HK-2 (cell line): ENCODE measurements around the gene TAF11L2.
"Not testable (repeated sequence)": the region's sequence is repeated elsewhere in the genome, so short reads cannot be mapped to it uniquely, and the experiment has no call there.

Experiments
- DNase-seq: peaks from one replicate; pipeline ENCODE4 v3.0.0-alpha.2; 2018; ENCODE audit not compliant: unreplicated experiment

The TAF11L2 gene

DNA sequence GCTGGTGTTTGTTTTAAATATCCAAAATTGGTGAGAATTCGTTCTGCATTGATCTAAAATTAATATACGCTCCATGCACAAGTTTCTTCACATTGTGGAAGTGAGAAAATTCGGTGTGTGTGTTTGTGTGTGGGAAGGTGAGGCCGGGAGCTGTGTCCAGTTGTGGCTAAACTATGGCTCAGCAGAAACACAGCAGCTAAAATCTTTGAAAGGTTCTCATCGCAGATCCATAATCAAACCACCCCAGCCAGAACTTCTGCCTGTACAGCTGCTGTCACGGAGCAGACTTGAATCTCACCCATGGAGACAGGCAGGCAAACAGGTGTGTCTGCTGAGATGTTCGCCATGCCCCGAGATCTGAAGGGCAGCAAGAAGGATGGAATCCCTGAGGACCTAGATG is at the start of gene TAF11L2:
Gene TAF11L2 (plus strand): TSS at position 301 of the 400 bp plus-strand sequence.
- not testable (repeated sequence) for DNase-seq

DNA sequence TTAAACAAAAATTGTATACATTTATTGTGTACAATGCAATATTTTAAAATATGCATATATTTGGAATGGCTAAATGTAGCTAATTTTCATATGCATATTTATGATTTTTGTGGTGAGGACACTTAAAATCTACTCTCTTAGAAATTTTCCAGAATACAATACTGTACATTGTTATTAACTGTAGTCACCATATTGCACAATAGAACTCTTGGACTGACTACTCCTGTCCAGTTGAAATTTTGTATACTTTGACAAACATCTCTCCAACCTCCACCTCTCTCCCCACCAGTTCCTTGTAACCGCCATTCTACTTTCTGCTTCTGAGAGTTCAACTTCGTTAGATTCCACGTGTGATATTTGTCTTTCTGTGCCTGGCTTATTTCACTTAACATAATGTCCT is 49.2 kb upstream of the TAF11L2 start:
- no peak for DNase-seq

DNA sequence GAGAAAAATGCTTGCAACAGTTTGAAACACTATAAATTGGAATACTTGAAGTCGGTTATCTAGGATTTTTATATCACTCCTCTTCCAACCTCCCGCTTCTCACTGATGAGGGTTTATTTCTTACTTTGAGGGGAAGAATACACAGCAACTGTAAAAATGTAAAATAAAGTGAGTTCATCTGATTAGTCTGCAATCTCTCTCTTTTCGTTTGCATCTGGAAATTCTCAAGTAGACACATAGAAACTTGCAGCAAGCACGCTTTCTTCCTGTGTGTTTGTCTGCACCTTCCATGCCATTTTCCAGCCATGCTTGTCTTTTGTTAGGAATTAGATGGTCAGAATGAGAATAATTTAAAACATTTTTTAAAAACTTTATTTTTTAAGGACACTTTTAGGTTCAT is 45.1 kb upstream of the TAF11L2 start:
- DNase-seq: no peak

DNA sequence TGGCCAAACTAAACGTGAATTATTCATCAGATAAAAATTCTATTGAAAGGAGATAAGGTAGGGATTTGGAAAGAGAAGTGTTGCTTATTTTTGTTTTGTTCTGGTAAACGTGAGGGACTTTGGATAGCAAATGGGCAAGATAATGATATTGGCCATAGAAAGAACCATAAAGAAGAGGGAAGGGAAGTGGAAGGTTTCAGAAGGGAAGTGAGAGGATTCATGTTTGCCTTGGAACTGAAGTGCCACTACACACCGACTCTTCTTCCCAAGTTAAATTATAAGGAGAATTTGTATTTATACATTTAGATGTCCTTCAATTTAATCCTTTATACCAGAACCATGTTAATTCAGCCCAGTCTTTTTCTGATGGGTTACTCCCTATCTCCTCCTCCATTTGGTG is 42.1 kb upstream of the TAF11L2 start:
- DNase-seq: no peak

DNA sequence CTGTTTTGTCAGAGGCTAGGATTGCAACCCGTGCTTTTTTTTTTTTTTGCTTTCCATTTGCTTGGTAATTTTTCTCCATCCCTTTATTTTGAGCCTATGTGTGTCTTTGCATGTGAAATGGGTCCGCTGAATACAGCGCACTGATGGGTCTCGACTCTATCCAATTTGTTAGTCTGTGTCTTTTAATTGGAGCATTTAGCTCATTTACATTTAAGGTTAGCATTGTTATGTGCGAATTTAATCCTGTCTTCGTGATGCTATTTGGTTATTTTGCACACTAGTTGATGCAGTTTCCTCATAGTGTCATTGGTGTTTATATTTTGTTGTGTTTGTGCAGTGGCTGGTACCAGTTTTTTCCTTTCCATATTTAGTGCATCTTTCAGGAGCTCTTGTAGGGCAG is 36.2 kb upstream of the TAF11L2 start:
- DNase-seq: no peak

DNA sequence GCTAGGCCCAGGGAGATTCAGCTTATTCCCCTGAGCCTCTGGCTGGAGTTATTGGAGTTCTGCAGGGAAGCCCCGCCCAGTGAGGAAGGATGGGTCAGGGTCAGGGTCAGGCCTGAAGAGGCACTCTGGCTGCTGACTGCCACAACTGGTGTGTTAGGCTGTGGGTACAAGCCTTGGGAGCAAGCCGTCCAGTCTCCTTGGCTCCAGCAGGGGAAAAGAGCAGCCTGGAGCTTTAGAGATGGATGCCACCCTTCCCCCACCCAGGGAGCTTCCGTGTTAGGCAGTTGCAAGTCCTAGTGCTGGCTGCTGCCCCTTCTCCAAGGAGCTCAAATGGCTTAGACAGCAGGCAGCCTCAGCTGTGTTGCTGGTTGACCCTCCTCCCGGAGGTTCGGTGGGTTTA is 34.4 kb upstream of the TAF11L2 start:
- DNase-seq: no peak

DNA sequence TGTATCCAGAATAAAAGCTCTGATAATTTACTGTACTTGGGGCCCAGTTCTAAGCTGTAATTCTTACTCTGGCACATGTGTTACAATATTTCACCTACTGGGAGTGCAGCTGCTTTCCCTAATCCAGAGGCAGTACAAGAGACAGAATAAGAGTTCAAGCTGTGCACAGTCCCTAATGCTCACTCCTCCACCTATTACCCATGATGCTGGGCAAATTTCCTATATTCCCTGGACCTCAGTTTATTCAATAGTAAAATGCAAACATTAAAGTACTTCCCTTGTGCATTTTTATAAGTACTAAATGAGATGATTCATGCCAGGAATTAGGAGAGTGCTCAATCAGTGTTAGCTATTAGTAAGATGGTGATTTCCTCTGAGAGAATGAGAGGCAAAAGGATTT is 28.0 kb upstream of the TAF11L2 start:
- DNase-seq: no peak

DNA sequence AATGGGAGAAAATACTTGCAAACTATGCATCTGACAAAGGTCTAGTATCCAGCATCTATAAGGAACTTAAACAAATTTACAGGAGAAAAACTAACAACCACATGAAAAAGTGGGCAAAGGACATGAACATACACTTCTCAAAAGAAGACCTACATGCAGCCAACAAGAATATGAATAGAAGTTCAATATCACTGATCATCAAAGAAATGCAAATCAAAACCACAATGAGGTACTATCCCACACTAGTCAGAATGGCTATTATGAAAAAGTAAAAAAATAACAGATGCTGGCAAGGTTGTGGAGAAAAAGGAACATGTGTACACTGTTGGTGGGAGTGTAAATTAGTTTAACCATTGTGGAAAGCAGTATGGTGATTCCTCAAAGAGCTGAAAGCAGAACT is 23.0 kb upstream of the TAF11L2 start:
- DNase-seq: not testable (repeated sequence)

DNA sequence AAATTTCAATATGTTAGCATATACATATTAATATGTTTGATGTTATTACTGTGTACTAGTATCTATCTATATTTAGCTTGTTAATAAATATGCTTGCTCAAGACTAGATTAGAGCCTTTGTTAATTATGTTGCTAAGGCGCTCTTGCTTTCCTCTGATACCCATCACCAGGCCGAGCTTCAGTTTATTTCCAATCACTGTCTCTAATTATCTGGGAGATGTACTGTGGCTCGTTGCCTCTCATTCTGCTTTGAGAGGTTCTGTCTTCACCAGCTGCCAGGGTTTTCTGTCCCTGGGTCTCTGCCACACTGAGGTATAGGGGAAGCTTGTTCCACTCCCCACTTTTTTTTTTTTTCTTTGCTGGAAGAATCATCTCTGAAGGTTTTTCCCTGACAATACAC is 21.0 kb upstream of the TAF11L2 start:
- no peak for DNase-seq

DNA sequence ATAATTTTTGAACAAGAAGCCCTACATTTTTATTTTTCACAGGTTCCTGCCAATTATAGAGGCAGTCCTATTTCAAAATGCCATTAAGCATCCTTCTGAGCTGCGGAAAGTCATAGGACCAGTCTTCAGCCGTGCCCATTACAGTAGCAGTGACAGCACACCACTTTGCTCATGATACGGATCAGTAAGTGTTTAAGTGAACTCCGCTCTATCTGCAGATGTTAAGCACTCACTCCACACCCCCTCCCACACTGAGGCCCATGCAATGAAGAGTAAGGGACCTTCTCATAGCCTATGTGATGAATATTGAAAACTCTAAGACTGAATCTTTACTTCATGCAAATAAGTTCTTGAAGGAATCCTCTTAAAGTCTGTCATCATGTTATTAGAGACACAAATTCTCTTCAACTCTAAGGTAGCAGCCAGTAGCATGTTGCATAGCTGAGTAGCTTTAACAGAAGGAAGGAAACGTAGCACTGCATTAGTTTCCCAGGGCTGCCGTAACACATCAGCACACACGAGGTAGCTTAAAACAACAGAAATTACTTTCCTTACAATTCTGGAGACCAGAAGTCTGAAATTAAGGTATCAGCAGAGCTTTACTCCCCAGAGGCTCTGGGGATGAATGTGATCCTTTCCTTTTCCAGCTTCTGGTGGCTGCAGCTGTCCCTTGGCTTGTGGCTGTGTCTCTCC is 20.3 kb upstream of the TAF11L2 start:
- no peak for DNase-seq

DNA sequence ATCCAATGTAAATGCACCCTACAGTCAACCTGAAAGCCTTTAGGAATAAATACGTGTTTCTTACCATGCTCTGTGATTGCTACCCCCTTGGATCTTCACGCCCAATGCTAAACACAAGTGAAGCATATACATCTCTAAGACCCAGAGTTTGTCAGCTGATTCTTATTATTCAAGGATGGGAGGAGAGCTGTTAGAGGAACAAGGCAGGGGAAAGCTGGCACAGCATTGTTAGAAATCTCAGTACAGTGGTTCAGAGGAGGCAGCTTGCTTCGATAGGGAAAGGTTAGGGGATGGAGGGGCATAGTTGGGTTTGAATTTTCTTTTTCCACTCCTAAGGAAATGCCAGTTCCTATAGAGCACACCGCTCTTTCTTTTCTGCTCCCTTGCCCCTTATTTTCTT is 16.7 kb upstream of the TAF11L2 start:
- DNase-seq: no peak

DNA sequence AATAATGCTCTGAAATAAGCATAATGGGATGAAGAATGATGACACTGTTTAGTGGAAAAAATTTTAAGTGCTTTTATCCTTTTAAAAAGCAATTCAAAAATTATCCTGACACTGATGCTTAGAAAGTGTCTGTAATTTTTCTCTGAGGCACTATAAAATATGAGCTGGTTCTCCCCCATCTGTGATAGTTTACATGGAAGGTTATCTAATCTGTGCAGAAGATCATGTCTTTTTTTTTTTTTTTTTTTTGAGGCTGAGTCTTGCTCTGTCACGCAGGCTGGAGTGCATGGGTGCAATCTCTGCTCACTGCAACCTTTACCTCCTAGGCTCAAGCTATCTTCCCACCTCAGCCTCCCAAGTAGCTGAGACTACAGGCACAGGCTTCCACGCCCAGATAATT is 15.2 kb upstream of the TAF11L2 start:
- no peak for DNase-seq

DNA sequence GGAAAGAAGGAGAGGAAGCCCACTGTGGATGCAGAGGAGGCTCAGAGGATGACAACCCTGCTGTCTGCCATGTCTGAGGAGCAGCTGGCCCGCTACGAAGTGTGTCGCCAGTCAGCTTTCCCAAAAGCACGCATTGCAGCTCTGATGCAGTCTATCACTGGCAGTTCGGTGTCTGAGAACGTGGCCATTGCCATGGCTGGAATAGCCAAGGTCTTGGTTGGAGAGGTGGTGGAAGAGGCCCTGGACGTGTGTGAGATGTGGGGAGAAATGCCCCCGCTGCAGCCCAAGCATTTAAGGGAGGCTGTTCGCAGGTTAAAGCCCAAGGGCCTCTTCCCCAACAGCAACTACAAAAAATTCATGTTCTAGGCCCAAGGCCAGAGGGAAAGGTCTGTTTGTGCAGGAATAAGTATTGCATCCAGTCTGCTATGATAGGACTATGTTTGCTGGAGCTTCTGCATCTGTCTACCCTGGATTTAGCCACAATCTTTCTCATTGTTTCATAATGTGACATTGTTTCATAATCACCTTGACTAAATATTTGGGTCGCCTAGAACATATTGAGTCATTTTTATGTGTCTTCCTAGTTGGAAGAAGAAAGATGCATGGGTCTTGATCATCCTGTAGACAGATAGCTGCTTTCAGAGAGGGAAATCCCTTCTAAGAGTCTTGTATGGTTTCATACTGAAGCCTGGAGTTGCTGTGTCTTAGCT is 11.4 kb upstream of the TAF11L2 start:
- not testable (repeated sequence) for DNase-seq

DNA sequence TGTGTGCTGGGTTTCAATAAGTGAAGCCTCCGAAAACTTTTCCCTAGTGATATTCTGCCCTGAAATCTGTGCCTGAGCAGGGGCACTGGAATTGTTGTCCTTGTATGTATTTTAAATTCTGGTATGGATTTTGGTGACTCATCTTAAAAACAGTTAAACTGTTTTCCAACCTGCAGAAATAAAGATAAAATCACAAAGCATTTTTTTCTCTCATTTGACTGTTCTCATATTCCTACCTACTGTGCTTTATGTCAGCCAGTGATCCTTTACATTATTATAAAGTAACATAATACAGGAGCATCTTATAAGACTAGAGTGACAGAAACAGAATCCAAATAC is 10.9 kb upstream of the TAF11L2 start:
- no peak for DNase-seq

DNA sequence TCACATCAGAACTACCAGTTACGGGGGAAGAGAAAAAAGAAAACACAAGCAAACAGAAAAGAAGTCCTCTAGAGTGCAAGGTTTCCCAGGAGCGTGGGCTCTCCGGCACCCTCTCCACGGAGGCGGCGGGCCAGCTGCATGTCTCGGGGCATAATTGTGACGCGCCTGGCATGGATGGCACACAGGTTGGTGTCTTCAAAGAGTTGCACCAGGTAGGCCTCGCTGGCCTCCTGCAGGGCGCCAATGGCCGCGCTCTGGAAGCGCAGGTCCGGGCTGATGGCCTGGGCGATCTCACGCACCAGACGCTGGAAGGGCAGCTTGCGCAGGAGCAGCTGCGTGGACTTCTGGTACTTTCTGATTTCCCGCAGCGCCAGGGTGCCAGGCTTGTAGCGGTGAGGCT is 6.8 kb upstream of the TAF11L2 start:
- DNase-seq: not testable (repeated sequence)

DNA sequence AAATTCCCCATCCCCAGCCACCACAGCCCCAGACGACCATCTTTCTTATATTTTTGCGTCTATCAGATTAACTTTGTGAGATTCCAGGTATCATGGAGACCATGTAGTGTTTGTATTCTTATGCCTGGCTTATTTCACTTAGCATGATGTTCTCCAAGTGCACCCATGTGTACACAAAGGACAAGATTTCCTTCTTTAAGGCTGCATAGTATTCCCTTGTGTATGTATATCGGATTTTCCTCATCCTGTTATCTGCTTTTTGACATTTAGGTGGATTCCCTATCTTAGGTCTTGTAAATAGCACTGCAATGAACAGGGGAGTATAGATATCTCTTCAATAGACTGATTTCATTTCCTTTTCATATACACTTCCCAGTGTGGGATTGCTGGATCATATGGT is 5.3 kb upstream of the TAF11L2 start:
- DNase-seq: no peak

DNA sequence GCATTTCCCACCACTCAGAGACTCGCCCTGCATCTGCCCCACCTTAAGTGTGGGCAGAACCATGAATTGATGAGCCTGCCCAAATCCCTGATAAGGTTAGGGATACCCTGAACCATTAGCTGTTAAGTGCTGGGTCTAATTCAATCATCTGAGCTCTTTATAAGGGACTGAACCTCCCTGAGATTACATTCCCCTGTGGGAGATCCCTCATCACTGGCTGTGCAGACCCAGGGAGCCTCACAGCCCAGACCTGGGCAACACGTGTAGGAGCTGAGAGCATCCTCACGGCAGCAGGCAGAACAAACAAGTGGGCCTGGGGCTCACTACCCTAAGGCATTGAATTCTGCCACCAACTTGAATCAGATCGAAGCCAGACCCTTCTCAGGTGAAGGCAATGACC is 585 bp upstream of the TAF11L2 start:
- no peak for DNase-seq

DNA sequence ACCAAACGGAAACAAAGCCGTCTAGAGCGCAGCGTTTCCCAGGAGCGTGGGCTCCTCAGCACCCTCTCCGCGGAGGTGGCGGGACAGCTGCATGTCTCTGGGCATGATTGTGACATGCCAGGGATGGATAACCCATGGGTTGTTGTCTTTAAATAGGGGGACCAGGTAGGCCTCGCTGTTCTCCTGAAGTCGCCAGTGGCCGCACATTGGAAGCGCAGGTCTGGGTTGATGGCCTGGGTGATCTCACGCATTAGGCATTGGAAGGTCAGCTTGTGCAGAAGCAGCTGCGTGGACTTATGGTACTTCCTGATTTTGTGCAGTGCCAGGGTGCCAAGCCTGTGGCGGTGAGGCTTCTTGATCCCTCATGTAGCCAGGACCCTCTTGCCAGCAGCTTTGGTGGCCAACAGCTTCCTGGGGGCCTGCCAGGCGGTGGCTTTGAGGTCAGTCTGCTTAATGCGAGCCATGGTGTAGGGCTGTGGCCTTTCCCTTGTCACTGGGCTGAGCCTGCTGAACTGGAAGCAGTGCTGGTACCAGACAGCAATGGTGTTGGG is 13.8 kb downstream of the TAF11L2 start:
- DNase-seq: no peak

DNA sequence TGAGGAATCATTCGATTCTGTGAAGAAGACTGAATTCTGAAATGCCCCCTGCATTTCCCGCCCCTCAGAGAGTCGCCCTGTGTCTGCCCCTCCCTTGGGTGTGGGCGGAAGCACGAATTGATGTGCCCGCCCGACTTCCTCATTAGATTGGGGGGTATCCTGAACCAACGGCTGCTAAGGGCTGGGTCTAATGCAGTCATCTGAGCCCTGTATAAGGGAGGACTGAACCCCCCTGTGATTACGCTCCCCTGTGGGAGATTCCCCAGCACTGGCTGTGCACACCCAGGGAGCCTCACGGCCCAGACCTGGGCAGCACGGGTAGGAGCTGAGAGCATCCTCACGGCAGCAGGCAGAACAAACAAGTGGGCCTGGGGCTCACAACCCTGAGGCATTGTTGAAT is 19.5 kb downstream of the TAF11L2 start:
- DNase-seq: not testable (repeated sequence)

DNA sequence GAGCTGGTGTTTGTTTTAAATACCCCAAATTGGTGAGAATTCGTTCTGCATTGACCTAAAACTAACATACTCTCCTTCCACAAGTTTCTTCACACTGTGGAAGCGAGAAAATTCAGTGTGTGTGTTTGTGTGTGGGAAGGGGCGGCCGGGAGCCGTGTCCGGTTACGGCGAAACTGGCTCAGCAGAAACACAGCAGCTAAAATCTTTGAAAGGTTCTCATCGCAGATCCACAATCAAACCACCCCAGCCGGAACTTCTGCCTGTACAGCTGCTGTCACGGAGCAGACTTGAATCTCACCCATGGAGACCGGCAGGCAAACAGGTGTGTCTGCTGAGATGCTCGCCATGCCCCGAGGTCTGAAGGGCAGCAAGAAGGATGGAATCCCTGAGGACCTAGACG is 20.0 kb downstream of the TAF11L2 start, which contains the start of gene TAF11L3:
Gene TAF11L3 (plus strand): TSS at position 301 of the 400 bp plus-strand sequence.
- not testable (repeated sequence) for DNase-seq

DNA sequence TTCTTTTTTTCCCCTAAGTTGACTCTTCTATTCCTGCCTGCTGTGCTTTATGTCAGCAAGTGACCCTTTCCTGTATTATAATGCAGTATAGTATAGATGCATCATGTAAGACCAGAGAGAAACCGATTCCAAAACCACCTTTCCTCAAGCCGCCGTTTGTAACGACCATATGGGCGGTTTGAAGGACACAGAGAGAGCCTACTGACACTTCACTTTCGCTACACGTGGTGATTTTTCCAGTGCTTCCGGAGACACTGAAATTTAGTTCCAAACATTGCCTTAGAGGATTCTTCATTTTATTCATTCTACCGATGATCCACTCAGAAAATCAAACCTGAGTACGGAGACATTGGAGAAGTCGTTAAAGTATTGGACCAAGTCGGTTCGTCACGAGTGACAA is 21.5 kb downstream of the TAF11L2 start:
- DNase-seq: not testable (repeated sequence)

DNA sequence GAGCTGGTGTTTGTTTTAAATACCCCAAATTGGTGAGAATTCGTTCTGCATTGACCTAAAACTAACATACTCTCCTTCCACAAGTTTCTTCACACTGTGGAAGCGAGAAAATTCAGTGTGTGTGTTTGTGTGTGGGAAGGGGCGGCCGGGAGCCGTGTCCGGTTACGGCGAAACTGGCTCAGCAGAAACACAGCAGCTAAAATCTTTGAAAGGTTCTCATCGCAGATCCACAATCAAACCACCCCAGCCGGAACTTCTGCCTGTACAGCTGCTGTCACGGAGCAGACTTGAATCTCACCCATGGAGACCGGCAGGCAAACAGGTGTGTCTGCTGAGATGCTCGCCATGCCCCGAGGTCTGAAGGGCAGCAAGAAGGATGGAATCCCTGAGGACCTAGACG is 23.5 kb downstream of the TAF11L2 start, which contains the start of gene TAF11L4:
Gene TAF11L4 (plus strand): TSS at position 301 of the 400 bp plus-strand sequence.
- not testable (repeated sequence) for DNase-seq

DNA sequence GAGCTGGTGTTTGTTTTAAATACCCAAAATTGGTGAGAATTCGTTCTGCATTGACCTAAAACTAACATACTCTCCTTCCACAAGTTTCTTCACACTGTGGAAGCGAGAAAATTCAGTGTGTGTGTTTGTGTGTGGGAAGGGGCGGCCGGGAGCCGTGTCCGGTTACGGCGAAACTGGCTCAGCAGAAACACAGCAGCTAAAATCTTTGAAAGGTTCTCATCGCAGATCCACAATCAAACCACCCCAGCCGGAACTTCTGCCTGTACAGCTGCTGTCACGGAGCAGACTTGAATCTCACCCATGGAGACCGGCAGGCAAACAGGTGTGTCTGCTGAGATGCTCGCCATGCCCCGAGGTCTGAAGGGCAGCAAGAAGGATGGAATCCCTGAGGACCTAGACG is 26.9 kb downstream of the TAF11L2 start, which contains the start of gene TAF11L5:
Gene TAF11L5 (plus strand): TSS at position 301 of the 400 bp plus-strand sequence.
- not testable (repeated sequence) for DNase-seq
